NCI-H226 (cell line): ENCODE results near the gene ZC3H18.
A peak's percentile ranks its signal among the peaks of the same experiment; 100 is the strongest.

Experiments used
- DNase-seq: peaks from one replicate; pipeline ENCODE4 v3.0.0-alpha.2; 2015

Gene ZC3H18

DNA sequence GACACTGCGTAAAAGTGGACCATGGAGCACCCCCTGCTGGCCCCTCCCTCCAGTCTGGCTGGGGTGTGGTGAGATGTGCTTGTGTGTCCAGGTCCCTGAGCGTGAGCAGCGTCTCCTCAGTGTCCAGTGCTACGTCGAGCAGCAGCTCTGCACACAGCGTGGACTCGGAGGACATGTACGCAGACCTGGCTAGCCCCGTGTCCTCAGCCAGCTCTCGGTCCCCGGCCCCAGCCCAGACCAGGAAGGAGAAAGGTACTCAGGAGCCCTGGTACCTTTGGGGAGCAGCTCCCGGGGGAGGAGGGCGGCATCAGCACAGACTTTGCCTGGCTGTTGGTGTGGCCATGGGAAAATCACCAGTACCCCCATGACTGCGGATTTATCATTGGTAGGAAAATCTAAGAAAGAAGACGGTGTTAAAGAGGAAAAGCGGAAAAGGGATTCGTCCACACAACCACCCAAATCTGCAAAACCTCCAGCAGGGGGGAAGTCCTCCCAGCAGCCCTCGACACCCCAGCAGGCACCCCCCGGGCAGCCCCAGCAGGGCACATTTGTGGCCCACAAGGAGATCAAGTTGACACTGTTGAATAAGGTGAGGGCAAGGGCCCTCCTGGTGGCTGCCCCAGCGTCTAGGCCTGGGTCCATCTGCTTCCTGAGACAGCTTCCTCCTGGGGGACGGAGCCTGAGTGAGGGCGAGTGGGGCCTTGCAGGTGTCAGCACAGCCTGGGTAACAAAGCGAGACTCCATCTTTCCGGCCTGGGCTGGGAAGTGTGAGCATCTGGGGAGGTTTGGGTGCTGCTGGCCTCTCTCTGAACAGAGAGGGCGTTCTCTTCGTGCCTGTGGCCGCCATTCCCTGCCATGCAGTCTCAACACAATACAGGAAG is 57.6 kb downstream of the ZC3H18 start:
- no peak for DNase-seq

DNA sequence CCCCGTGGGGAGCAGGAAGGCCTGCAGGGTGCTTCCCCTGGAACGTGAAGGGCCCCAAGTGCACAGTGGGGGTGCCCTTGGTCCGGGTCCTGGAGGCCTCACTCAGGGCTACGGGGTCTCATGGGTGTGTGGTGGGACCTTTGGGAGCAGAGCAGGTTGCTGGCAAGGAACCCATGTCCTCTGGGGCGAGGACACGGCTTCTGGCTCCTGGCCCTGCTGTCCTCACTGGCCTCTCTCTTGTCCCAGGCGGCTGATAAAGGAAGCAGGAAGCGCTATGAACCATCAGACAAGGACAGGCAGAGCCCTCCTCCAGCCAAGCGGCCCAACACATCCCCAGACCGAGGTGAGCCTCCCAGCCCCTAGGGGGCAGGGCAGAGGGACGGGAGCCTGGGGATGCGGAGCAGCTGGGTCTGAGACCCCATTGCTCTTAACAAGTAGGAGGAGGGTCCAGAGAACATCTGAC is 58.3 kb downstream of the ZC3H18 start:
- no peak for DNase-seq

DNA sequence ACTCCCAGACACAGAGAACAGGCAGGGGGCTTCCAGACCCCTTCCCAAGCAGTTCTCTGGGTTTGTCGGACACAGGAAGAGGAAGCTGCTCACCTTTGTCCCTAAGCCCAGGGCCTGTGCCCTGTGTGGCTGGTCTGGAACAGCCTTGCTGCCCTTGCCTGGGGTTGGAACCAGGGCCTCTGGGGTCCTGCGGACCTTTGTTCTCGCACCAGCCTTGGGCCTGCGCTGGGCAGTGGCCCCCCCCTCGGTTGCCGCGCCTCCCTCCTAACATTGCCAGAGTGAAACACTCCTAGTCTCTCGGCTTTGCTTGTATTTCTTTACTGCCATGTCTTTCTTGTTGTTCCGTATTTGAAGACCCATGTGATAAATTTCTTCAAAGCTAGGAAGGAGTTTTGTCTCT is 59.6 kb downstream of the ZC3H18 start:
- DNase-seq, result no peak

DNA sequence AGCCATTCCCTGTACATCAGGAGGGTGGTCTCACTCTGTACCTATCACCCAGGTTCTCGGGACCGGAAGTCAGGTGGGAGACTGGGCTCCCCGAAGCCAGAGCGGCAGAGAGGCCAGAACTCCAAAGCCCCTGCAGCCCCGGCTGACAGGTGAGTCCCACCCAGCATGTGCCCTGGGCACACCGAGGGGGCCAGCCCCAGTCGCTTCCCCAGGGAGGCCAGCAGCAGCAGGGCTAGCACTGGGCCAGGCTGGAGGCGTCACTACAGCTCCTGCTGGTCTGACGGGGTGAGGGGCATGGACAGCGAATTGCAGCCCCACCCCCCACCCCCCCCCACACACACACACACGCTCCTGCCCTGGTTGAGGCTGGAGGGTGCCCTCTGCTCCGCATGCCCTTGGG is 60.2 kb downstream of the ZC3H18 start:
- DNase-seq, result no peak

DNA sequence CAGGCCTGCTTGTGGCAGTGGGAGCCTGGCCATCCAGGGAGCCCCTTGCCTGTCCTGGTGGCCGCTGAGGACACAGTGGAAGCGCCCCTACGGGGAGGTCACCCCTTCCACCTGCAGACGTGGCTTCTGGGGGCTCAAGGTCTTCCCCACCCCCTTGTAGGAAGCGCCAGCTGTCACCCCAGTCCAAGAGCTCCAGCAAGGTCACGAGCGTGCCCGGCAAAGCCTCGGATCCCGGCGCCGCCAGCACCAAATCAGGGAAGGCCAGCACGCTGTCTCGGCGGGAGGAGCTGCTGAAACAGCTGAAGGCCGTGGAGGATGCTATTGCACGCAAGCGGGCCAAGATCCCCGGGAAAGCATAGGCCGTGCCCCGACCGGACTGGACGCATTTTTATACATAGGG is 60.7 kb downstream of the ZC3H18 start:
- no peak for DNase-seq

DNA sequence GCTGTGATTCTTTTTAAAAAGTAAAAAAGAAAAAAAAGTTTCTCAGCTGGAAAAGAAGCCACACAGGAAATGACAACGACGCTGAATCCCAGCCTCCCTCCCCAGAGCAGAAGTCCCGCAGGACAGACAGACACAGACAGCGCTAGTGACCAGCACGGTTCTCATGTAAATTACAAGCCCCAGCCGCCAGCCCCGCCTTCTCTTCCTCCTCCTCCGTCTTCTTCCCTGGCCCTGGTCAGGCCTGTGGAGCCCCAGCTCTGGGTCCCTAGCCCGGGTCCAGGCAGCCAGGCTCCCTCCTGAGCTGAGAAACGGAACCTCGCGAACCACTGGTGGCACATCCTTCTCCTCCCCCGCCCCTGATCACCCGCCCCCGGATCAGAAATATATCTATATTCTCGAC is 61.2 kb downstream of the ZC3H18 start:
- DNase-seq, result no peak

DNA sequence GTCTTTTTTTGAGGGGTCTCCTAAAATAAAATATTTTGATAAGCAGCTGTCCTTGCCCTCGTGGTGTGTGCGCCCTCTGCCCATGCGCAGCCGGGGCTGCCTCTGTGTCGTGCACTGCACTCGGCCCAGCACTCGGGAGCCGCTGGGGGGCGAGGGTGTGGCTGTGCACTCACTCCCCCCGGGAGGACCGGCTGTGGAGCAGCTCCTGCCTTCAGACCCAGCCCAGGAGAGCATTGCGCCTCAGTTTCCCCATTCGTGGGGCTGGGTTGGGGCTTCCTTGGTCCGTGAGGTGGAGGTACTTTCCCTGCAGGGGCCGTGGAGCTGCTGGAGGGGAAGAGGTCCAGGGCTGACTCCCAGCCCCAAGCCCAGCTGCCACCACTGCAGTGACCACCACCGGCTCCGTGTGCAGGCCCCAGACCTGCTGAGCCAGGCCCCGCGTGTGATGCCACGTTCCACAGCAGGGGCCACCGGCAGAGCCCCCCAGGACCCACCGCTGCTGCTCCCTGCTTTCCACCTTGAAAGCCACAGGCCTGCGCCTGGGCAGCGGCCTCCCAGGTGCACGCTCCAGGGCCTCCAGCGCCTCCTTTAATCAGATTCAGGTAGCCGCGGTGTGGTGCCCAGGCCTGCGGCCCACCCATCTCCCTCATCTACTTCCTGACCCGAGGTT is 61.9 kb downstream of the ZC3H18 start:
- DNase-seq, result no peak

DNA sequence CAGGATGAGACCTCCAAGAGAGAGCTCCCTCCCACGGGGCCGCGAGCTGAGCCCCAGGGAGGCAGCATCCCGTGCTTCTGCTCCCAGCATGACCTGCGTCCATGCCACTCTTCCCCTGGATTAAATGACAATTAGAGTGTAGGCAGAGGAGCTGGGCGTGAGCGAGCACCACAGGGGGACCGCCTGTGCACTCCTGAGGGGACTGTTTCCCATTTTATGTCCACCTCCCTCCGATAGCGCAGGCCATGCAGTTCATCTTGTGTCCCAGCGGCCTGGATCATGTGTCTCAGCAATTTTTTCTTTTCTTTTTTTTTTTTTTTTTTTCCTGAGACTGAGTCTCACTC is 62.4 kb downstream of the ZC3H18 start:
- no peak for DNase-seq

DNA sequence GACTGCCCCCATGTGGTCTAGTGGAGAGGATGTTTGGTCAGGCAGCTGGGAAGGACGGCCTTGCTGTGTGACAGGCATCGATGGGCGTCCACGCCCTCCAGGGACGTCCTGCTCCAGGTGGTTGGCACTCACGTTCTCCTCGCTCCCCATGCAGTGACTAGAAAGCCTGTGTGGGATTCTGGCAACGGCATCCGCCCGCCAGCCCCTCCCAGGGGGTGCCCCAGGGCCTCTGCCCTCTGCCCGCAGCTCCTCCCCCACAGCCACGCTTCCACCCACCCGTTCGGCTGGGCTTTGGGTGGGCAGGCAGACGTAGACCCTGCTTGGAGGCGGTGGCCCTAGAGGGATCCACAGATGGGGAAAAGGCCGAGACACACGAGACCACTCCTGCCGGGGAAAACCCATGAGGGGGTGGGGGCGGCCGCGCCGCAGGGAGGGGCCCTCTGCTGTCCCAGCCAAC is 63.5 kb downstream of the ZC3H18 start:
- peak; percentile 34 for DNase-seq

DNA sequence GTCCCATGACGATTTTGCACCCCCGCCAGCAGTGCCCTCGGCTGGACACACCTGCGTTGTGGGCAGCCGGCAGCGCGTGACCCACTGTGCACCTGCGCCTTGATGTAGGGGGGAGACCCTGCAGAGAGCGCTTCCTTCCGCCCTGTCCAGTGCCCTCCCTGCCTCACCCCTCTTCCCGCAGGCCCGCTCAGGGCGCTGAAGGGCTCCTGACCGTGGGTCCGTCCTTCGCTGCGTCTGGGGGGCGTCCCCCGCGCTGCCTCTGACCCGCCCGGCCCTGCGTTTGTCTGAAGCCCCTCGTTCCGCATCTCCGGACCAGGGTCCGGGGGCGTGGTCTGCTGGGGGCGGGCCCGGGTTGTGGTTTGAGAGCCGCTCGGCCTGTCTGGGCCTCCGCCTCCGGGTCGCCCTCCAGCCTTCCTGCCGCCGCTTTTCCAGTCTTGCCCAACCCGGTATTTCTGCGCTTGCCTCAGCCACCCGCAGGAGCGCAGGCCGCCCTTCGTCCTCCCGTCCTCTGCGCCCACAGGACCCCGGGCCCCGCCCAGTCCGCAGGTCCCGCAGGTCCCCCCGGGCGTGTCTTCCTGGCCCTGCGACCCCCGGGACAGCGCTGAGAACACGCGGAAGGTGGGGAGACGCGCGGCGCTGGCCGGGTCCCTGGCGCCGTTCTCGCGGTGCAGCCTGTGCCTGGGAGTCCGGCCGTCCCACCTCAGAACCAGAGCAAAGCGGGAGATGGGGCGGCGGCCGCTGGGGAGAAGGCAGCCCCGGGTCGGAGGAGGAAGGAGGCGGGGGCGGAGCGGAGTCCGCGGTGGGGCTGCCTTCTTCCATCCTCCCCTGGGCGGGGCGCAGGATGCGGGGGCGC is 64.2 kb downstream of the ZC3H18 start:
- peak; percentile 88 for DNase-seq

DNA sequence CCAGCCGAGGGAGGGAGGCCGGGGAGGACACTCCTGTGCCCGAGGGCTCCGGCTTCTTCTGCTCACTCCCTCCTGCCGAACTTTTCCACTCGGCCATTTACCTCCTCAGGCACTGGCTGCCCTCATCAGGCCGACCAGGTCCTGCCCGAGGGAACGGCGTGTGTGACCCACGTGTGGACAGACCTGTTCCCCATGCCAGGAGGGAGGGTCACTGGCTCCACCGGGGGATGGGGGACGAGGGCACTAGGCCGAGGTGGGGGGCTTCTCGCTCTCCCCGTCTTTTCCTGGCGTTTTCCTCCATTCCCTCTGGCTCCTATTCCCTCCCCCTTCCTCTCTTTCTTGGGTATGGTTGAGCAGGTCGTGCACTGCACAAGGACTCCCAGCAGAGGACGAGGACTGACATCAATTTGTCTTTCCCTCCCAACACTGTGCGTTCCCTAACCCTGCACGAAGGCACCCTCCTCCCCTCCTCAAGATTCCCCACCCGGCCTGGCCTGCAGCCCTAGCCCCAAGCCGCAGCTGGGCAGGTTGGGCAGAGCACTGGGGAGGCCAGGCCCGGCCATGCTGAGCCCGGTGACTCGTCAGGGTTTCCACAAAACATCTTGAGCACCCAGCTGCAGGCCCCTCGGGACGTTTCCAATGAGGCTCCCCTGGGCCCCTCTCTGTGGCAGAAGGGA is 64.9 kb downstream of the ZC3H18 start:
- DNase-seq, result no peak

DNA sequence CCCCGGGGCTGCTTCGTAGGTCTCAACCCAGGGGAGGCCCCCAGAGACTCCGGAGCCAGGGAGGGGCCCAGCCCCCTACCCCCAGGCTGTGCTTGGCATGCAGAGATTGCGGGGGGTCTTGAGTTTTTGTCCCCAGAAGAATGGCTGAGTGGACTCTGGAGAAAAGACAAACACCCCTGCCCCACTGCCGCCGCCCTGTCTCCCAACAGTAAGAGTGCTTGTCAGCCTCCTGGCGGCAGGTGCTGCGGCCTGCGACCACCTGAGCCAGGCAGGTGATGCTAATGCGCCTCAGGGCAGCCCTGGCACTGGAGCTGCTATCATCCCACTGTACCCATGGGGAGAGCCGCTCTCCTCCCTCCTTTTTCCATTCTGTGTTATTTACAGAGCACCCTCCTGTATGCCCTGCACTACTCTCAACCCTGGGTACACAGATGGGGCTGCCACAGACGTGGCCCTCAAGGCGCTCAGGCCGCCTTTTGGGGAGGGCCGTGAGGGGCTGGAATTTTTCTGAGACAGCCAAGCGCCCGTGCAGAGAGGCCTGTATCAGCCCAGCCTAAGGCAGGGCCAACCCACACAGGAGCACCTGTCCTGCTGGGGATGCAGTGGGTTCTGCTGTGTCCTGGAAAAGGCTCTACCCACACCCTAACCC is 65.6 kb downstream of the ZC3H18 start:
- no peak for DNase-seq

DNA sequence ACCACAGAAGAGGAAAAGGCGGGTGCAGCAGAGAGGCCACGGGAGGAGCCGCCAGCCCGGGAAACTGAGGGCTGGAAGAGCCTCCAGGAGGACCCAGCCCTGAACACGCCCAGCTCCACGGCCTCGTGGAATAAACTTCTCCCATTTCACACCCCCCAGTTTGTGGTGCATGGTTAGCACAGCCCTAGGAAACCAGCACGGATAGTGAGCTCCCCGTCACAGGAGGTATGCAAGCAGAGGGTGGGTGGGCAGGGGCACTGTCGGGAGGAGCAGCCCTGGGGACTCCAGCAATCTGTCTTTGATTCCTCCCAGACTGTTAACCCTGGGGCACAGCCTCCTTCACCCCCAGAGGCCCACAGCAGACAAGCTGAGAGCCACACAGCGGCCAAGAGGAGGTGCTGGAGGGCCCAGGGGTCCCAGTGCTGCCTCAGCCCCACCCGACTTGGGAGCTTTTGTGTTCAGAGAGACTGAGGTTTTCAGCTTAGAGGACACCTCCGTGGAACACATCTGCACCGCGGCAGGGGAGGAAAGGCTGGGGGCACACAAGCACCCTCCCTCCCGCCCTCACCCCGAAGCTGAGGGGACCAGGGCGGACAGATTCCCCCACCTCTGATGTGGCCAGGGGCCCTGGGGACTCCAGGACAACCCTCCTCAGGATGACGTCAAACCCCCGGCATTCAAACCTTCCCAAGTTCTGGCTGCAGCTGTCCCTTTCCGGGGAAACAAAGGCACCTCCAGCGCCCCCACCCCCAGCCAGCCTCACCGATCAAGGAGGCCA is 66.5 kb downstream of the ZC3H18 start:
- no peak for DNase-seq

DNA sequence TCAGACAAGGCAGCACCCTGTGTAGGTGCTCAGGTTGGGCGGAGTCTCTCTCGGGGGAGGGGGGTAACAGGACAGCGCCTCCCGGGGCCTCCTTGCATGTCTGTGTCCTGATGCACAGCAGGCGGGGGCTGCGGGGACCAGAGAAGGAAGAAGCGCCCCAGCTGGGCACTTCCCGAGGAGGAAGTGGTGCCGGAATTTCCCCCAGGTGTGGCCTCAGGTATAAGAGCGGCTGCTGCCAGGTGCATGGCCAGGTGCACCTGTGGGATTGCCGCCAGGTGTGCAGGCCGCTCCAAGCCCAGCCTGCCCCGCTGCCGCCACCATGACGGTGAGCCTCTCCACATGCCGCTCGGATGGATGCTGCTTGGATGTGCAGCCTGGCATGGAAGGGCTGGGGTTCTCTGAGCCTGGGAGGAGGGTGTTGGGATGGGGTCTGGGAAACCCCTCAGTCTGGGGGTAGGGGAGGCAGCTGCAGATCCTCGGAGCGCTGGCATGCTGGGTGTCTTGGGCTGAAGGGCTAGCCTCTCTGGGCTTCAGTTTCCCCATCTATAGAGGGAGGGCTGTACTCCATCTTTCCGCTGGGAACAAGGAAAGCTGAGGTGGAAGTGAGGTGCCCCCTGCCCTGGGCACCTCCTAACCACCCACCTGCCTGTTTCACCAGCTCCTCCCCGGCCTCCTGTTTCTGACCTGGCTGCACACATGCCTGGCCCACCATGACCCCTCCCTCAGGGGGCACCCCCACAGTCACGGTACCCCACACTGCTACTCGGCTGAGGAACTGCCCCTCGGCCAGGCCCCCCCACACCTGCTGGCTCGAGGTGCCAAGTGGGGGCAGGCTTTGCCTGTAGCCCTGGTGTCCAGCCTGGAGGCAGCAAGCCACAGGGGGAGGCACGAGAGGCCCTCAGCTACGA is 68.4 kb downstream of the ZC3H18 start, which contains the start of gene IL17C:
Gene IL17C, plus strand, starts transcription at position 250 of the 908 bp plus-strand sequence. Its CDS starts 70 bp downstream, at position 320.
- no peak for DNase-seq

DNA sequence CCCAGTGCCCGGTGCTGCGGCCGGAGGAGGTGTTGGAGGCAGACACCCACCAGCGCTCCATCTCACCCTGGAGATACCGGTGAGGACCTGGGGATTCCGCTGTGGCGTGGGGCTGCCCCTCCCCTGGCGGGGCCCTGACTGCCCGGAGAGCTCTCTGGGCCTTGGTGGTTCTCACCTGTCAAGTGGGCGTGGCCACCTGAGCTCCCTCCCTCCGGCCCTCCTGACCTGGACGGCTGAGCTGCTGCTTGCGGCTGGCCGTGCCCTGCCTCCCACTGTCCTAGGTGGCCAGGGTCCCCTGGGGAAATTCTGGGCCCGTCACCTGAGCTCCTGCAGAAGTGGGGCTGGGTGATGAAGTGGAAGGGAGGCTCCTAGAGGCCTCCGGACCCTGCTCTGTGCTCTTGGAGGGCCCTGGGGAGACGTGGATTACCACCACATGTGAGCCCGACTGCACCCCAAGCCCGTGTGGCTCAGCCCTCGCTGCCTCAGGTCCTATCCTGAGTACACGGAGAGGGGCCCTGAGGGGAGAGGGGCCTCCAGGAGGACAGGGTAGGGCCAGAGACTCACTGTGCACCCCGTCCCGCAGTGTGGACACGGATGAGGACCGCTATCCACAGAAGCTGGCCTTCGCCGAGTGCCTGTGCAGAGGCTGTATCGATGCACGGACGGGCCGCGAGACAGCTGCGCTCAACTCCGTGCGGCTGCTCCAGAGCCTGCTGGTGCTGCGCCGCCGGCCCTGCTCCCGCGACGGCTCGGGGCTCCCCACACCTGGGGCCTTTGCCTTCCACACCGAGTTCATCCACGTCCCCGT is 69.2 kb downstream of the ZC3H18 start:
- no peak for DNase-seq

DNA sequence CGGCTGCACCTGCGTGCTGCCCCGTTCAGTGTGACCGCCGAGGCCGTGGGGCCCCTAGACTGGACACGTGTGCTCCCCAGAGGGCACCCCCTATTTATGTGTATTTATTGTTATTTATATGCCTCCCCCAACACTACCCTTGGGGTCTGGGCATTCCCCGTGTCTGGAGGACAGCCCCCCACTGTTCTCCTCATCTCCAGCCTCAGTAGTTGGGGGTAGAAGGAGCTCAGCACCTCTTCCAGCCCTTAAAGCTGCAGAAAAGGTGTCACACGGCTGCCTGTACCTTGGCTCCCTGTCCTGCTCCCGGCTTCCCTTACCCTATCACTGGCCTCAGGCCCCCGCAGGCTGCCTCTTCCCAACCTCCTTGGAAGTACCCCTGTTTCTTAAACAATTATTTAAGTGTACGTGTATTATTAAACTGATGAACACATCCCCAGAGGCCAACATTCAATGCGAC is 69.9 kb downstream of the ZC3H18 start:
- DNase-seq, result no peak

DNA sequence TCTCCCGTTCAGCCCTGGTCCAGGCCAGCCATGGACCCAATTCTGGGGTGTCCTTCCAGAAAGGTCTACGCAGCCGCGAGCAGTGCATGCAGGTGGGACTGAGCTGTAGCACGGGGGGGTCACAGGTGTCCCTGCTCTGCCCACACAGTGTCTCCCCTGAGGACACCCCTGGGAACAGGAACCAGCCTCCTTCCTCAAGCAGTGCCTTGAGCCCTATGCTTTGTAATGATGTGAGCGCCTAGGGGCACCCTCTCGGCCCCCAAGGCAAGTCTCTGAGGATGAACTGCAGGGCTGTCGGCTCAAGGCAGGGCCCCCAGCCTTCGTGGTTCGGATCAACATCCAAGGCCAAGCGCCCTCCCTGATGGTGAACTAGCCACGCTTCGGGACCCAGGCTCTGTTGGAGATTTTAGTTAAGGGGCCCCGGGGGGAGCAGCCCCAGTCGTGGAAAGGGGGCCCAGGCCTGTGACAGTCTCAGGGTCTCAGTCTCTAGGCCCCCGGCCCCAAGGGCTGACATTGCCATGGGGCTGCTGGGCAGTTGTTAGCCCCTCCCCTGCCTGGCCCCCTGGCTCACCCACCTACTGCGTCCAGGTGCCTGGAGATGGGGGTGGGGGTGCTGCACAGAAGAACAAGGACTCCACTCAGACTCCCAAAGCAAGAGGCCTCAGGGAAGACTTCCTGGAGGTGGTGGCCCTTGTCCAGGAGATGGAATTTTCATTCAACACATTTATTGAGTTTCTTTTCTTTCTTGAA is 70.5 kb downstream of the ZC3H18 start:
- no peak for DNase-seq

DNA sequence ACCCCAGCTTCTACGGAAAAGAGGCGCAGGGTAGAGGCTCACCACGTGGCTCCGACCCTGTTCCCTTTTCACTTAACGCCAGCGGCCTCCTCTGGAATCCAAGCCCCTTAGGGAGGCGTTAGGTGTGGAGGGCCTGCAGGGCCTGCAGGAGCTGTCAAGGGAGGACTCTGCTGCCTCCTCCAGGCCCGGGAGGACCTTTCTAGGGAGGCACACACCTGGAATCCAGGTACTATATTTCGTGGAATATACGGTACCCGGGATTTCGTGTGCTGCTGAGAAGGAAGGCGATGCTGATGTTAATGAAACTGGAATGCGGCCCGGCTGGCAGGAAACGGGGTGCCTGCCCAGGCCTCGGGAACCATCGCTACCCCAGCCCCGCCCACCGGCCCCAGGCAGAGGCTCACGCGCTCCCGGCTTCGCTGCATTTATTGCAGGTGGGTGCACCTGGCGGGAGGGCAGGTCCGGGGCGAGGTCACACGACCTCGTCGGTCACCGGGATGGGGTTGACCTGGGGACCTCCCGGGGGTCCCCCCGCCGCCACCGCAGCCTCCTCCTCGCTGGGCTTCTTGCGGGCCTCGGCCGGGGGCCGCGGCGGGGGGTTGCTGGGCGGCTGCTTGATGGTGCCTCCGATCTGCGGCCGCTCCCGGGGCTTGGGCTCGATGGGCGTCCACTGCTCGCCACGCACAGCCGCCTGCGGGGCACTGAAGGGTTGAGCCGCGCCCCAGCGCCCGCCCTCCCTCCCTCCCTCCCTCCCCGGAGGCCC is 72.9 kb downstream of the ZC3H18 start:
- DNase-seq, result no peak
